ENCODE measurements around the gene ETFA.

- no peak for TF ChIP-seq RBM14 (IDR thresholded peaks at IDR 0.05; ENCODE audit: borderline replicate concordance, insufficient read depth, low read depth, low read length)
- no peak for TF ChIP-seq RAD51 (IDR thresholded peaks at IDR 0.05; ENCODE audit: borderline replicate concordance, low read depth)
- TF ChIP-seq EHMT2 (IDR thresholded peaks at IDR 0.05), result no peak
- no peak for TF ChIP-seq MYC (IDR thresholded peaks at IDR 0.05; ENCODE audit: low read depth, low read length)
- TF ChIP-seq MYC (CRISPR knock-in tag; IDR thresholded peaks at IDR 0.05; ENCODE audit: borderline replicate concordance, low read depth), result no peak
- no peak for TF ChIP-seq ZBTB7A (IDR thresholded peaks at IDR 0.05; ENCODE audit: borderline replicate concordance, control insufficient read depth, low read depth, low read length)
- no peak for TF ChIP-seq NUFIP1 (IDR thresholded peaks at IDR 0.05; ENCODE audit: partially characterized antibody)
- TF ChIP-seq FOS (IDR thresholded peaks at IDR 0.05; ENCODE audit: extremely low read depth, insufficient read length), result no peak
- TF ChIP-seq, protein P1, sequence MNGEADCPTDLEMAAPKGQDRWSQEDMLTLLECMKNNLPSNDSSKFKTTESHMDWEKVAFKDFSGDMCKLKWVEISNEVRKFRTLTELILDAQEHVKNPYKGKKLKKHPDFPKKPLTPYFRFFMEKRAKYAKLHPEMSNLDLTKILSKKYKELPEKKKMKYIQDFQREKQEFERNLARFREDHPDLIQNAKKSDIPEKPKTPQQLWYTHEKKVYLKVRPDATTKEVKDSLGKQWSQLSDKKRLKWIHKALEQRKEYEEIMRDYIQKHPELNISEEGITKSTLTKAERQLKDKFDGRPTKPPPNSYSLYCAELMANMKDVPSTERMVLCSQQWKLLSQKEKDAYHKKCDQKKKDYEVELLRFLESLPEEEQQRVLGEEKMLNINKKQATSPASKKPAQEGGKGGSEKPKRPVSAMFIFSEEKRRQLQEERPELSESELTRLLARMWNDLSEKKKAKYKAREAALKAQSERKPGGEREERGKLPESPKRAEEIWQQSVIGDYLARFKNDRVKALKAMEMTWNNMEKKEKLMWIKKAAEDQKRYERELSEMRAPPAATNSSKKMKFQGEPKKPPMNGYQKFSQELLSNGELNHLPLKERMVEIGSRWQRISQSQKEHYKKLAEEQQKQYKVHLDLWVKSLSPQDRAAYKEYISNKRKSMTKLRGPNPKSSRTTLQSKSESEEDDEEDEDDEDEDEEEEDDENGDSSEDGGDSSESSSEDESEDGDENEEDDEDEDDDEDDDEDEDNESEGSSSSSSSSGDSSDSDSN (IDR thresholded peaks at IDR 0.05; ENCODE audit: borderline replicate concordance in 1 of 2, low read depth in 2 of 2, low read length in 2 of 2), result no peak
- no peak for TF ChIP-seq E2F5 (CRISPR knock-in tag; IDR thresholded peaks at IDR 0.05)
- no peak for TF ChIP-seq CHD1 (IDR thresholded peaks at IDR 0.05; ENCODE audit: low read length)
- TF ChIP-seq SRF (CRISPR knock-in tag; IDR thresholded peaks at IDR 0.05), result no peak
These were observed 142.9 kb downstream of the ETFA start for GRCh38 chr15:76168237-76168984.
